ENCODE results near the gene VPS51. TPM values are rescaled to one million over a fixed set of nuclear protein-coding genes. Genes with fewer than 3 reads are reported as not detected.
A peak's percentile ranks its signal among the peaks of the same experiment; 100 is the strongest.

The VPS51 gene
- total RNA-seq: 100 to 1,000 TPM in 2 of 6 experiments, 10 to 100 TPM in 4; 41.5 to 170 (median 50.2) TPM
- long read RNA-seq, partial matches to known transcripts: 3 of 10 reads
- long read RNA-seq, other reads (novel, unspliced or antisense): 2 of 10 reads

GRCh38 chr11:65095974-65096806, at the start of gene VPS51:
Gene VPS51, plus strand, starts transcription at chr11:65096214. Its CDS starts 37 bp downstream, at chr11:65096251.
- Histone ChIP-seq H3K4me1 (peaks cover 0 to 22% (median 8%) of the 10 kb centered on the region in 4 donors), H3K27ac (peak within 1 kb of the TSS; percentile 78 to 91 (median 88)), H3K4me3 (peak within 1 kb of the TSS; percentile 84 to 97 (median 89)), H3K27me3 (no peaks in the 10 kb centered on the region), H3K9me3 (no peaks in the 10 kb centered on the region), H3K36me3 (peaks cover 0 to 7% (median 0%) of the 10 kb centered on the region in 4 donors)
- ATAC-seq (peak; percentile 91 to 95 (median 94)), DNase-seq (peak; percentile 89 to 93 (median 93))
- WGBS (ENCODE audit: insufficient coverage, low coverage, low lambda C conversion rate, missing lambda C conversion rate): 0% methylated on average over 9 of the region's 52 CpGs
- TF ChIP-seq CTCF (IDR thresholded peaks at IDR 0.05) (peak in 1 of 4 donors; percentile 19), POLR2A (IDR thresholded peaks at IDR 0.05) (peak; percentile 87)
- intact Hi-C loops (cut with DNase I): no loop called here

- DNase-seq (no peak), ATAC-seq (peak; percentile 26 to 36 (median 28))
- Histone ChIP-seq H3K4me3 (peak overlapping the region; percentile 25 to 39 (median 36)), H3K27ac (no peak overlapping the region), H3K27me3 (no peaks in the 10 kb centered on the region), H3K4me1 (no peaks in the 10 kb centered on the region), H3K9me3 (no peaks in the 10 kb centered on the region), H3K36me3 (no peaks in the 10 kb centered on the region)
- intact Hi-C loops (cut with DNase I): no loop called here
- TF ChIP-seq CTCF (IDR thresholded peaks at IDR 0.05) (no peak), POLR2A (IDR thresholded peaks at IDR 0.05) (no peak)
- WGBS (ENCODE audit: insufficient coverage, low coverage, low lambda C conversion rate, missing lambda C conversion rate): 40% methylated on average over 21 of the region's 56 CpGs
Observed at GRCh38 chr11:65047581-65048422, 48.2 kb upstream of the VPS51 start.

GRCh38 chr11:65051398-65051858, 44.6 kb upstream of the VPS51 start:
- ATAC-seq (no peak), DNase-seq (no peak)
- no peak overlapping the region for H3K4me3 ChIP-seq
- H3K9me3 ChIP-seq: no peaks in the 10 kb centered on the region
- no peak overlapping the region for H3K27ac ChIP-seq
- WGBS (ENCODE audit: insufficient coverage, low coverage, low lambda C conversion rate, missing lambda C conversion rate): 77% methylated on average over 8 of the region's 9 CpGs
- intact Hi-C loops (cut with DNase I): no loop called here
- H3K27me3 ChIP-seq: no peaks in the 10 kb centered on the region
- no peak for TF ChIP-seq POLR2A (IDR thresholded peaks at IDR 0.05)
- no peak for TF ChIP-seq CTCF (IDR thresholded peaks at IDR 0.05)
- no peaks in the 10 kb centered on the region for H3K4me1 ChIP-seq
- H3K36me3 ChIP-seq: no peaks in the 10 kb centered on the region

GRCh38 chr11:65053827-65054508, 42.0 kb upstream of the VPS51 start:
- Histone ChIP-seq H3K36me3 (no peaks in the 10 kb centered on the region), H3K9me3 (no peaks in the 10 kb centered on the region), H3K27ac (no peak overlapping the region), H3K27me3 (no peaks in the 10 kb centered on the region), H3K4me1 (no peaks in the 10 kb centered on the region), H3K4me3 (no peak overlapping the region)
- DNase-seq (no peak), ATAC-seq (no peak)
- WGBS (ENCODE audit: insufficient coverage, low coverage, low lambda C conversion rate, missing lambda C conversion rate): 49% methylated on average over 8 of the region's 8 CpGs
- intact Hi-C loops (cut with DNase I): no loop called here
- TF ChIP-seq CTCF (IDR thresholded peaks at IDR 0.05) (no peak), POLR2A (IDR thresholded peaks at IDR 0.05) (no peak)
